ENCODE data around the gene BDKRB1.

Gene BDKRB1

GRCh38 chr14:96310906-96311305 lies 54.9 kb downstream of the BDKRB1 start:
- no peaks in the 10 kb centered on the region for H3K9me3 ChIP-seq (ENCODE audit: control insufficient read depth in 1 of 2, low read length in 2 of 2)
- no peak overlapping the region for H3K4me3 ChIP-seq (ENCODE audit: low read depth in 1 of 2, low read length in 2 of 2)
- no peak overlapping the region for H3K9ac ChIP-seq (ENCODE audit: low read depth in 1 of 2, low read length in 2 of 2)
- H3K4me1 ChIP-seq (ENCODE audit: control insufficient read depth in 1 of 2, insufficient read depth in 2 of 2, low read length in 2 of 2), result peaks cover 7 to 26% of the 10 kb centered on the region in 2 donors
- no peaks in the 10 kb centered on the region for H3K27me3 ChIP-seq (ENCODE audit: control insufficient read depth in 1 of 2, insufficient read depth in 2 of 2, low read length in 2 of 2)
- no peak overlapping the region for H3K27ac ChIP-seq (ENCODE audit: low read depth, low read length)
- H3K36me3 ChIP-seq (ENCODE audit: control insufficient read depth in 1 of 2, insufficient read depth in 2 of 2, low read length in 2 of 2), result peaks cover 10 to 34% of the 10 kb centered on the region in 2 donors

Measured in duodenal mucosa (tissue), 2 donors.